A673 (cell line): ENCODE results near the gene TPM2. TPM values are rescaled to one million over a fixed set of nuclear protein-coding genes. Genes with fewer than 3 reads are reported as not detected.

Source experiments
- BruUV-seq: library from RNA; stranded (reverse); fragments of 400-500 nt; replicated peaks from 2 replicates; lab custom pipeline; 2021; lab: Mats Ljungman, UMichigan
- CTCF ChIA-PET: fragments of 300-600 bp; sonication (Branson Sonifier 250); formaldehyde crosslinking; loops from one replicate; lab custom pipeline; 2022; ENCODE audit warnings: antibody characterized with exemption; lab: Charles Lee
- POLR2A ChIA-PET: fragments of 300-600 bp; sonication (Branson Sonifier 250); formaldehyde crosslinking; loops from one replicate; lab custom pipeline; 2022; ENCODE audit warnings: antibody characterized with exemption; ENCODE audit not compliant: low non-redundant PET; lab: Charles Lee
- DNase-seq: peaks from one replicate; pipeline ENCODE4 v3.0.0-alpha.2; 2015; ENCODE audit warnings: low spot score
- H3K27ac ChIP-seq: fragments of 200-600 bp; sonication (generic); 2 replicates; pipeline ENCODE4 v1.5.1; 2016; ENCODE audit warnings: mixed run types, low read depth, mild to moderate bottlenecking, mixed read lengths, antibody characterized with exemption, low read length; ENCODE audit not compliant: poor library complexity, severe bottlenecking
- H3K27me3 ChIP-seq: fragments of 200-600 bp; sonication (generic); replicated peaks from 2 replicates; pipeline ENCODE4 v1.6.1; 2017; ENCODE audit warnings: mixed run types, low read depth, mild to moderate bottlenecking, mixed read lengths, antibody characterized with exemption, low read length; ENCODE audit not compliant: insufficient read depth, poor library complexity
- H3K36me3 ChIP-seq: fragments of 200-600 bp; sonication (generic); 2 replicates; pipeline ENCODE4 v1.6.1; 2016; ENCODE audit warnings: mixed run types, mild to moderate bottlenecking, mixed read lengths, antibody characterized with exemption, low read length; ENCODE audit not compliant: insufficient read depth, poor library complexity, severe bottlenecking
- H3K4me1 ChIP-seq: fragments of 200-600 bp; sonication (generic); 2 replicates; pipeline ENCODE4 v1.6.1; 2017; ENCODE audit warnings: mixed run types, mild to moderate bottlenecking, mixed read lengths, antibody characterized with exemption, low read length; ENCODE audit not compliant: insufficient read depth, poor library complexity, severe bottlenecking
- H3K4me3 ChIP-seq: fragments of 200-600 bp; sonication (generic); 2 replicates; pipeline ENCODE4 v1.5.1; 2016; ENCODE audit warnings: low read depth, mixed run types, mild to moderate bottlenecking, mixed read lengths, low read length; ENCODE audit not compliant: poor library complexity, severe bottlenecking
- H3K9me3 ChIP-seq: fragments of 200-600 bp; sonication (generic); 2 replicates; pipeline ENCODE4 v1.6.1; 2016; ENCODE audit warnings: mixed run types, low read depth, mild to moderate bottlenecking, mixed read lengths, antibody characterized with exemption, low read length; ENCODE audit not compliant: poor library complexity, severe bottlenecking
- CTCF ChIP-seq: fragments of 300-800, 200-600 bp; sonication (generic); conservative IDR thresholded peaks from 2 replicates; pipeline ENCODE4 v1.5.1; 2017; ENCODE audit warnings: low read depth, mild to moderate bottlenecking, antibody characterized with exemption, low read length, moderate library complexity, mixed read lengths
- EZH2 ChIP-seq: fragments of 200-600 bp; sonication (generic); IDR thresholded peaks from 2 replicates; pipeline ENCODE4 v1.6.1; 2017; ENCODE audit warnings: borderline replicate concordance, low read depth, mild to moderate bottlenecking, mixed read lengths, antibody characterized with exemption, low read length; ENCODE audit not compliant: poor library complexity, severe bottlenecking
- intact Hi-C: fragments of 100-400 bp; cut with micrococcal nuclease; formaldehyde crosslinking; loops from one replicate; pipeline ENCODE4 v1.10.0; 2022; ENCODE audit not compliant: unreplicated experiment
- total RNA-seq: library from RNA; stranded (reverse); gene quantifications from 2 replicates; pipeline ENCODE4 v1.2.3, GENCODE V29; 2021

The TPM2 gene
- total RNA-seq, 1 experiment from 2014 or later: 44.3 TPM

- ChIA-PET POLR2A (no interaction called here), CTCF (no interaction called here)
- no peak for DNase-seq
- Histone ChIP-seq H3K9me3 (no peaks in the 10 kb centered on the region), H3K4me1 (peaks cover 11% of the 10 kb centered on the region), H3K36me3 (peaks cover 15% of the 10 kb centered on the region), H3K4me3 (no peak overlapping the region), H3K27me3 (no peaks in the 10 kb centered on the region), H3K27ac (no peak overlapping the region)
- TF ChIP-seq EZH2 (no peak), CTCF (no peak)
- intact Hi-C loops: loop anchor here (5.0 kb wide), 3 partner anchors 76 to 539 kb away; partner anchors contain the start of genes ATOSB, CREB3, SPAG8 and TLN1
- no TSS peak for BruUV-seq
These were observed 33.4 kb downstream of the TPM2 start for GRCh38 chr9:35656348-35656747.

GRCh38 chr9:35653611-35654010 is 36.1 kb downstream of the TPM2 start:
- H3K4me1 ChIP-seq: no peaks in the 10 kb centered on the region
- no peaks in the 10 kb centered on the region for H3K27me3 ChIP-seq
- no TSS peak for BruUV-seq
- no peaks in the 10 kb centered on the region for H3K9me3 ChIP-seq
- TF ChIP-seq CTCF: no peak
- no peak for TF ChIP-seq EZH2
- ChIA-PET CTCF (no interaction called here), POLR2A (no interaction called here)
- H3K4me3 ChIP-seq: no peak overlapping the region
- DNase-seq: no peak
- no peak overlapping the region for H3K27ac ChIP-seq
- intact Hi-C loops: no loop called here
- no peaks in the 10 kb centered on the region for H3K36me3 ChIP-seq

GRCh38 chr9:35652829-35653209 is 36.9 kb downstream of the TPM2 start:
- CTCF ChIA-PET: no interaction called here
- intact Hi-C loops: no loop called here
- no peaks in the 10 kb centered on the region for H3K4me1 ChIP-seq
- no peak overlapping the region for H3K4me3 ChIP-seq
- H3K36me3 ChIP-seq: no peaks in the 10 kb centered on the region
- TF ChIP-seq EZH2 (no peak), CTCF (no peak)
- no peaks in the 10 kb centered on the region for H3K27me3 ChIP-seq
- DNase-seq: no peak
- POLR2A ChIA-PET: no interaction called here
- no TSS peak for BruUV-seq
- H3K9me3 ChIP-seq: no peaks in the 10 kb centered on the region
- H3K27ac ChIP-seq: no peak overlapping the region
